Erythroblast (primary cell): ENCODE results near the gene RDH11.

Source experiments
- GATA1 ChIP-seq: IDR thresholded peaks from 2 replicates; pipeline ENCODE4 v1.6.1; 2011; ENCODE audit warnings: low read depth, mild to moderate bottlenecking, control low read depth, low read length, moderate library complexity
- POLR2A ChIP-seq: IDR thresholded peaks from 2 replicates; pipeline ENCODE4 v1.6.1; 2011; ENCODE audit warnings: mild to moderate bottlenecking, low read length

DNA sequence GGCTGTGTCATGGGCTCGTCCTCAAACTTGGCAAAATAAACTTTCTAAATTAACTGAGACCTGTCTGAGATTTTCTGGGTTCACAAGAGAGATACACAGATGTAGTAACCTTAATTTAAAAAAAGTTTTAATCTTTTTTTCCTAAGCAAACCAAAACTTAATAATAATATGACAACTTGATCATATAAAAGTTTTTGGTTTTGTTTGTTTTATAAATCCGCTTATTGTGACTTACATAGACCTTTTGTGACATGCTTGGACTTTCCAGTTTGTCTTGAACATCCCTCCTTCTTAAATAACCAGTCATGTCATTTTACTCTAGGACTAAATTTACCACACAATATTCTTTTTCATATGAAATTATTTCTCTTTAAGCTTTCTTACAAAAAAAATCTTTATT lies 14.6 kb upstream of the RDH11 start:
- TF ChIP-seq POLR2A, result no peak
- no peak for TF ChIP-seq GATA1
